Left hindlimb (tissue), 1 donor: ENCODE data around the gene DISC1.

Source experiments
- DNase-seq: peaks from one replicate; pipeline ENCODE4 v3.0.0-alpha.2; 2018

DISC1 gene

DNA sequence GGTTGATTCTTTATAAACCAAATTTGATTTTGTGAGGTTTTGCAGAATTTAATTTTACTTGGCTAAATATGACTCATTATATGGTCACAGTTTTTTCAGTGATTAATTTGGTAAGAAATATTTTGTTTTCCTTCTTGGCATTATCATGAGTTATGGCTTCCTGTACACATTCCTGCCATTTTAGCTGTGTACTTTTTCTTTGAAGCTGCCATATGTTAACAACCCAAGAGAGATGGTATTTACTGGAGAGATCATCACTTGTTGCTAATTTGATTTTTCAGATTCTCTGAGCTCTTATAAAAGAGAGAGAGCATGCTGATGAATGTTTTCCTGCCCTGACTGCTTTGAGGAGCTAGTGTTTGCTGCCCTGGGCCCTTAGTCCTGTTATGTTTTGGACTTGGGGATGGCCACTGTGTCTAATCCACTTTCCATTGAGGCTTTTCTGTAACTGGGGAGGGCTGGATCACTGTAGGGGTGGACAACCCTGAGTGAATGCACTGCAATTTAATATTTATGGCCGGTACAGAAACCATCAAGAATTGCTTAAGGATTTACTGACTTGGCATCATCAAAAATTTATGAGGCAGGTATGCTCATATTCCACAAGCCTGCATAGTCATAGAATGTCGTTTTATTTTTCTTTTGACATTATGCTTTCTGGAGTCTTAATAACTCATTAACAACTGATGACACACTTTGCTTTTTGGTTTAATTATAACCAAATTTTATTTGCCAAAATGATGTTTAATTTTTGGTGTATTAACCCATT is 200.9 kb downstream of the DISC1 start:
- no peak for DNase-seq

DNA sequence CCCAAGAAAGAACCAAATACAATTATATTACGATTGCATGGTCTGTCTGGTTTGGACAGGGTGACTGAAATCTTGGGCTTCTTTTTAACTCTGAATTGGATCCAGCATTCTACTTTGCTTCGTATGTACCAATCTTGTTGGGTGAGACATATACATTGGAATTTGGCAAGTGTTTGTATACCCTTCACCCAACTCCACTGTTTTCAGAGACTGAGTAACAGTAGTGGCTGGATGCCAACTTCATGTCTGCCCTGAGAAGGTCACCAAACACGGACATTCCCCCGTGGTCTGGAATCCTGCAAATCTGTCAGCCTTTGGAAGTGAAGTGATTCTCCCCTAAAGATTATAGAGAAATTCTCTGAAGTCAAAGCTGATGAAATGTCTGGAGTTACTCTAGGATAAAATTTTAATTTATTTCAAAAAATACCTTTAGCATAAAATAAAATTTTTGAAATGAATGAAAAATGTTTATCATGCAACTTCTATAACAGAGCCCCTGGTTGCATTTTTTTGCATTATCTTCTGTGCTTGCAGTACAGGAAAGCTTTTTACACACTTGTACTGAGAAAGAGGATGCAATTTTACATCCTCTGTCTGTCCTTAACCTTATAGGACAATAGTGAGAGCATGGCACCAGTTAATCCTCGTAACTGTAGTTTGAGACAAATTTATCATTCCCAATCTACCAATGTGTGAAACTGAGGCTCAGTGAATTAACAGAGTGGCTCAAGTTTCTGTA is 201.8 kb downstream of the DISC1 start:
- no peak for DNase-seq

GRCh38 chr1:231829332-231829731 is 202.7 kb downstream of the DISC1 start:
- DNase-seq: no peak

GRCh38 chr1:231836227-231836893 is 209.8 kb downstream of the DISC1 start:
- no peak for DNase-seq

DNA sequence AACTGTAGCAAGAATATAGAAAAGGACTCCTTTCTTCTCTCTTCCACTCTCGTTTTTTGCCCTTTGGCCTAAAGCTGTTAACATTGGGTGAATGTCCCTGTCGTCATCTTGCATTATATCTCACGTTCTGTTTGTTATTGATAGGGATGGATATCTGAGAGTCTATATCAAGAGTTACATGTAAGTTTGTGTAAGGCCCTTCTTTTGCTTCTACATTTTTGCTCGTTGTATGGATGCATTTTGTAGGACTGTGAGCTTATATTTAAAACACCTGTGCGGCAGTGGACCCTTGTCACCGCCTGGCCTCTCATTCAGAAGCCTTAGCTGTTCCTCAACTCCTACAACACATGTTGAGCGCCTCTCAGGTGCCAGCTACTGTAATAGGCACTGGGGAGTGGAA is 211.9 kb downstream of the DISC1 start:
- no peak for DNase-seq

GRCh38 chr1:231839999-231840398 is 213.4 kb downstream of the DISC1 start:
- DNase-seq: no peak

- DNase-seq: no peak
Measured at GRCh38 chr1:231841616-231842344, 215.2 kb downstream of the DISC1 start.

- no peak for DNase-seq
Measured at GRCh38 chr1:231842441-231842840, 215.9 kb downstream of the DISC1 start.

- DNase-seq: no peak
Measured at GRCh38 chr1:231844986-231845502, 218.5 kb downstream of the DISC1 start.

DNA sequence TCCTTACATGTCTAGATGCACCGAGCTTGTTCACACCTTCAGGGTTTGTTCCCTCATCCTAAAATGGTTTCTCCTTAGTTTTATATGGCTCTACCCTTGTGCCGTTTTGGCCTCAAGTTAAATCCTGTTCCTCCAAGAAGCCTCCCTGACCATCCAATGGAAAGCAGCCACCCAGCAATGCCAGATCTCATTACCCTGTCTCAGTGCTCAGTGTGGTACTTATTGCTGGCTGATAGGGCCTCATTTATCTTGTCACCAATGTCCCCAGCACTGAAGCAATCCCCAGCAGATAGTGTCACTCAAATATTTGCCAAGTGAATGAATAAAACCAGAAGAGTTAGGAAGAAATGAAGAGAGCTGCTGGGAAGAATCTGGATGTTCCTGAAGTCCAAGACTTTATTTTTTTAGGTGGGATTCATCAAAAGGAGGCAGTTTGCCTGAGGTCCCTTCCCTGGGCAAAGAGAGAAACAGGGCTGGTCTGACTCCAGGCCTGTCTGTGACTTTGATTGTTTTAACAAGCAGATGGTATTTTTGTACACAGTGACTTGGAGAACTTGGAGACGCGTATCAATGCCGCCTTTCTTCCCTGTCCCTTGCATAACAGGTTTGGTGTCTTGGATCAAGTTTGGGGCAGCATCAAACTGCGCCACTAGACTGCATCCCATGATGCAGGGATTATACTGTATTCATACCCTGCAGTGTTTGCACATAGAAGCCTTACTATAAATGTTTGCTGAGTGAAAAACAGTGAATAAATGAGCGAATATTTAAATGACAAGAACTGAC is 221.2 kb downstream of the DISC1 start:
- DNase-seq: no peak

- DNase-seq: no peak
Measured at GRCh38 chr1:231849981-231850380, 223.4 kb downstream of the DISC1 start.

DNA sequence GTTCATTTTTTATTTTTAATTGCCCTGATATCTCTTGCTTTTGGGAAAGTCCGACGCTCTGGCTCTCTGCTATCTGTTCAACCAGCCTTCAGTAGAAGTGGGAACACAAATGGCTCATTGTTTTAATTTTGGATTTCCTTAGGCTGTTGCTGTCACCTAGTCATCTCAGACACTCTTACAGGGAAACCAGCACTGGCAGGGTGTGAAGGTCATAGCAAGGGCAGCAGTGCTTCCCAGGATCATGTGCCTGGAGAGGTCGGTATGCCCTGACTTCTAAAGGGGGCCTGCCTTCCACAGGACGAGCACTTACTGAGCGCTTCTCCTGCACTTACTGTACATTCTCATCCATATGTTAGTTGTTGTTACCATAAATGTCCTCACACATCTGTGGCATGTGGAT is 224.2 kb downstream of the DISC1 start:
- no peak for DNase-seq

- no peak for DNase-seq
Measured at GRCh38 chr1:231853588-231854207, 227.1 kb downstream of the DISC1 start.

- DNase-seq: no peak
Measured at GRCh38 chr1:231855361-231855760, 228.8 kb downstream of the DISC1 start.

DNA sequence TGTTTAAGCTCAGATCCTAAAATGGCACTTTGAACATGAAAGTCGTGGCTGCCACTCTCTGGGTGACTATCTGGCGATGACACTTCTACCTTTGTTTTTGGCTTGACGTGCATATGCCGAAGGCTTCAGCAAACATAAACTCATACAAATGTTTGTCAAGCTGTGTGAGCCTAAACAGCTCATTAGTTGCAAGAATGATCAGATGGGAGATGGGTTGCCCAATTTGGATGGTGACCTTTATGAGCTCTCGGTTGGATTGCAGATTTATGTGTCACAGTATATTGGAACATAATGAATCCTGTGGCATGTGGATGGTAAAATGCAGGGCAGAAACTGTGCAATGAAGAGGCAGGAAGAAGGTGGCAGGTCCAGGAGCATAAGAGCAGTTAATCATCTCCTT is 229.3 kb downstream of the DISC1 start:
- no peak for DNase-seq

- no peak for DNase-seq
Measured at GRCh38 chr1:231856426-231856825, 229.8 kb downstream of the DISC1 start.

DNA sequence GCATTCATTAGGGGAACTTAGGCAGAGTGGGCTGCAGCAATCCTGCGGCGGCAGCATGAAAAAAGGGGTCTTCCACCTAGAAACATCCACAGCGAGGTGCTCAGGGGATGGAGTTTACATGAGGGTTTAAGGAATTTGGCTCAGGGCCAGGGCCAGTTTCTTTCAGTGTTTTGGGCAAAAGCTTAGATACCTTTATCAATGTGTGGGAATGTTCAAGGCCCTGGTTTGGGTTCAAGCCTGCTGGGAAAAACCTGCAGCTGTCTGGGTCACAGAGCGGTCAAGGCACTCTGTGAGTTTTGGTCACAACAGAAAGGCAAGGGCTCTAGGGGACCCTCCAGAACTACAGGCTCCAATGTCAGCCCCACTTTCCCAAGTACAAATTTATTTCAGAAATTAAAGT is 230.3 kb downstream of the DISC1 start:
- no peak for DNase-seq

- no peak for DNase-seq
Measured at GRCh38 chr1:231857609-231858135, 231.1 kb downstream of the DISC1 start.

GRCh38 chr1:231860221-231861088 is 233.9 kb downstream of the DISC1 start:
- no peak for DNase-seq
